ENCODE results near the gene FOXP4. TPM values are rescaled to one million over a fixed set of nuclear protein-coding genes. Genes with fewer than 3 reads are reported as not detected.

Gene FOXP4
- total and polyA plus RNA-seq, 4 donors = 2.5 to 16.0 (median 4.3) TPM

DNA sequence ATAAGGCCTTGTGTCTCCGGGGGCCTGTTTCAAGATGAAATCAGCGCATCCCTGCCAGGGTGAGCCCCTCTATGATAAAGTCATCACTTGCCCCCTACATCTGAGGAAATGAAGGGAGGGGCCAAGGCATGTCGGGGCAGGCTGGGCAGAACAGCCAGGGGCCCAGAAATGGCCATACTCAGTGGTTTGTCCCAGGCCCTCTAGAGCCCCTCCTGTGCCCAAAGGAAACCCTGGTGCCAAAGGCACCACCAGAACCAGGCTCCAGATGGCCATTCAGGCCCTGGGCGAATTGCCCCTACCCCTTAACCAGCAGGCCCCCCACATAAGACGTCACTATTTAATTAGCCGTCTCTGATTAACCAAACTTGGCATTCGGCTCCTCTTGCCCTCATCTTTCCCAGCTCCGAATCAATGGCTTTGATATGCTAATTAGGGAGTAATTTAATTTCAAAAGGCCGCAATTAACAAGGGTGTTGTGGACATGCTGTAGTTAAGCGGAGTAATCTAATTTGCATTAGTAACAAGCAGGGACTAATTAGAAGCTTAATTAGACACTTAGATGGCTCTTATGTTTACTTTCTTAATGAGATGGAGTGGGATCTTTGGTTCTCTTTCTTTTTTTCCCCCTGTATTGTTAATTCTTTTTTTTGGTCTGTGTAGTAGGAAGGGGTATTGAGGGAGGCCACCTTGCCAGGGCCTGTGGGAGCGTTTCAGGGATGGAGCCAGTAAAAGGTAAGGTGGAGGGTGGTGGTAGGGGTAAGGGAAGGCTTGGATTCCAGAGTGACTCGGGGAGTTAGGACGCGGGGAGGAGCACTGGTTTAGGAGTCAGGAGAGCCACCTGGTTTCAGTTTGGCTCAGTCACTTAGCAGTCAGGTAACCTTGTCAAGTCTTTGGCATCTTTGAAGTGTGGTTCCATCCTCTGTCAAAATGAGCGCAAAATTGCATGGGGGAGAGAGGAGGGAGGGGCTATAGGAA is 9.4 kb downstream of the FOXP4 start:
- TF ChIP-seq FOXA1 (IDR thresholded peaks at IDR 0.05) = no peak
- TF ChIP-seq, protein P1, sequence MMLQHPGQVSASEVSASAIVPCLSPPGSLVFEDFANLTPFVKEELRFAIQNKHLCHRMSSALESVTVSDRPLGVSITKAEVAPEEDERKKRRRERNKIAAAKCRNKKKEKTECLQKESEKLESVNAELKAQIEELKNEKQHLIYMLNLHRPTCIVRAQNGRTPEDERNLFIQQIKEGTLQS (IDR thresholded peaks at IDR 0.05) = no peak
- TF ChIP-seq JUND (IDR thresholded peaks at IDR 0.05) = no peak
- no peak for TF ChIP-seq HNF4G (IDR thresholded peaks at IDR 0.05)
- TF ChIP-seq NR2F2 (IDR thresholded peaks at IDR 0.05) = no peak
- TF ChIP-seq EGR1 (IDR thresholded peaks at IDR 0.05; ENCODE audit: low read depth in 2 of 2) = no peak
- TF ChIP-seq, protein P2, sequence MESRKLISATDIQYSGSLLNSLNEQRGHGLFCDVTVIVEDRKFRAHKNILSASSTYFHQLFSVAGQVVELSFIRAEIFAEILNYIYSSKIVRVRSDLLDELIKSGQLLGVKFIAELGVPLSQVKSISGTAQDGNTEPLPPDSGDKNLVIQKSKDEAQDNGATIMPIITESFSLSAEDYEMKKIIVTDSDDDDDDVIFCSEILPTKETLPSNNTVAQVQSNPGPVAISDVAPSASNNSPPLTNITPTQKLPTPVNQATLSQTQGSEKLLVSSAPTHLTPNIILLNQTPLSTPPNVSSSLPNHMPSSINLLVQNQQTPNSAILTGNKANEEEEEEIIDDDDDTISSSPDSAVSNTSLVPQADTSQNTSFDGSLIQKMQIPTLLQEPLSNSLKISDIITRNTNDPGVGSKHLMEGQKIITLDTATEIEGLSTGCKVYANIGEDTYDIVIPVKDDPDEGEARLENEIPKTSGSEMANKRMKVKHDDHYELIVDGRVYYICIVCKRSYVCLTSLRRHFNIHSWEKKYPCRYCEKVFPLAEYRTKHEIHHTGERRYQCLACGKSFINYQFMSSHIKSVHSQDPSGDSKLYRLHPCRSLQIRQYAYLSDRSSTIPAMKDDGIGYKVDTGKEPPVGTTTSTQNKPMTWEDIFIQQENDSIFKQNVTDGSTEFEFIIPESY (IDR thresholded peaks at IDR 0.05) = no peak
- no peak for TF ChIP-seq TAF1 (conservative IDR thresholded peaks at IDR 0.05)
- no peak for TF ChIP-seq HNF4A (conservative IDR thresholded peaks at IDR 0.05)
- TF ChIP-seq GABPA (IDR thresholded peaks at IDR 0.05 in 1 of 2, conservative IDR thresholded peaks at IDR 0.05 in 1 of 2) = no peak
- no peak overlapping the region for H3K27ac ChIP-seq (ENCODE audit: low read depth in 1 of 2, low read length in 2 of 2)
- H3K9ac ChIP-seq (ENCODE audit: low read depth in 1 of 2, low read length in 2 of 2) = no peak overlapping the region
- H3K36me3 ChIP-seq (ENCODE audit: control insufficient read depth in 4 of 4, insufficient read depth in 3 of 4, low read depth in 1 of 4, low read length in 3 of 4) = peaks cover 0 to 2% (median 0%) of the 10 kb centered on the region in 4 donors
- H3K9me3 ChIP-seq (ENCODE audit: control insufficient read depth in 4 of 4, low read length in 3 of 4) = no peaks in the 10 kb centered on the region
- peaks cover 5 to 47% (median 27%) of the 10 kb centered on the region in 4 donors for H3K4me1 ChIP-seq (ENCODE audit: control insufficient read depth in 4 of 4, insufficient read depth in 4 of 4, low read length in 3 of 4)
- no peaks in the 10 kb centered on the region for H3K27me3 ChIP-seq (ENCODE audit: control insufficient read depth in 4 of 4, insufficient read depth in 4 of 4, low read length in 3 of 4)
- H3K4me3 ChIP-seq (ENCODE audit: low read depth in 1 of 3, low read length in 3 of 3) = no peak overlapping the region
- WGBS = 93% methylated on average over 15 of the region's 15 CpGs
- no peak for DNase-seq (ENCODE audit: low spot score)

DNA sequence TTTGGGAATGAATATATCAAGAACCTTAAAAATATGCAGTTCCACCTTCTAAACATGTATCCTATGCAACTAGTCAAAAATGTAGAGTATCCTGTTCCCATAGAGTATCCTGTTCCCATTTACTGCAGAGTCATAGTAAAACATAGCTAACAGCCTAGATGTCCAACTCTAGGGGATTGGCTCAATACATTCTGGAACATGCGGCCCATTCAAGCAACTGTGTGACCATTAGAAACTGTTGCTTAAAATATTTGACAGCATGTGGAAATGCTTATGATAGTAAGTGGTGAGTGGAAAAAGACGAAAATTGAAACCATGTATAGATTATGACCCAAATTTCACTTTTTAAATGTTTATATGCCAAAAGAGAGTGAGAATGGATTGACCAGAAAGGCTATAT is 11.2 kb downstream of the FOXP4 start:
- Histone ChIP-seq H3K9me3 (ENCODE audit: control insufficient read depth in 4 of 4, low read length in 3 of 4) (no peaks in the 10 kb centered on the region), H3K4me3 (ENCODE audit: low read depth in 1 of 3, low read length in 3 of 3) (no peak overlapping the region), H3K4me1 (ENCODE audit: control insufficient read depth in 4 of 4, insufficient read depth in 4 of 4, low read length in 3 of 4) (peaks cover 8 to 42% (median 25%) of the 10 kb centered on the region in 4 donors)

More for the DNA sequence above, 11.2 kb downstream of the FOXP4 start:
- 97% methylated on average over 2 of the region's 2 CpGs for WGBS
- Histone ChIP-seq H3K27ac (ENCODE audit: low read depth in 1 of 2, low read length in 2 of 2) (no peak overlapping the region), H3K36me3 (ENCODE audit: control insufficient read depth in 4 of 4, insufficient read depth in 3 of 4, low read depth in 1 of 4, low read length in 3 of 4) (no peaks in the 10 kb centered on the region), H3K9ac (ENCODE audit: low read depth in 1 of 2, low read length in 2 of 2) (no peak overlapping the region), H3K27me3 (ENCODE audit: control insufficient read depth in 4 of 4, insufficient read depth in 4 of 4, low read length in 3 of 4) (no peaks in the 10 kb centered on the region)
- DNase-seq (ENCODE audit: low spot score) = no peak
- TF ChIP-seq, protein P3, sequence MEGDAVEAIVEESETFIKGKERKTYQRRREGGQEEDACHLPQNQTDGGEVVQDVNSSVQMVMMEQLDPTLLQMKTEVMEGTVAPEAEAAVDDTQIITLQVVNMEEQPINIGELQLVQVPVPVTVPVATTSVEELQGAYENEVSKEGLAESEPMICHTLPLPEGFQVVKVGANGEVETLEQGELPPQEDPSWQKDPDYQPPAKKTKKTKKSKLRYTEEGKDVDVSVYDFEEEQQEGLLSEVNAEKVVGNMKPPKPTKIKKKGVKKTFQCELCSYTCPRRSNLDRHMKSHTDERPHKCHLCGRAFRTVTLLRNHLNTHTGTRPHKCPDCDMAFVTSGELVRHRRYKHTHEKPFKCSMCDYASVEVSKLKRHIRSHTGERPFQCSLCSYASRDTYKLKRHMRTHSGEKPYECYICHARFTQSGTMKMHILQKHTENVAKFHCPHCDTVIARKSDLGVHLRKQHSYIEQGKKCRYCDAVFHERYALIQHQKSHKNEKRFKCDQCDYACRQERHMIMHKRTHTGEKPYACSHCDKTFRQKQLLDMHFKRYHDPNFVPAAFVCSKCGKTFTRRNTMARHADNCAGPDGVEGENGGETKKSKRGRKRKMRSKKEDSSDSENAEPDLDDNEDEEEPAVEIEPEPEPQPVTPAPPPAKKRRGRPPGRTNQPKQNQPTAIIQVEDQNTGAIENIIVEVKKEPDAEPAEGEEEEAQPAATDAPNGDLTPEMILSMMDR (IDR thresholded peaks at IDR 0.05; ENCODE audit: low read depth, low read length, missing input control) = no peak
- no peak for TF ChIP-seq YY1 (IDR thresholded peaks at IDR 0.05)
- TF ChIP-seq, protein P2 (IDR thresholded peaks at IDR 0.05) = no peak
- TF ChIP-seq TAF1 (conservative IDR thresholded peaks at IDR 0.05) = no peak
- no peak for TF ChIP-seq FOXA1 (IDR thresholded peaks at IDR 0.05)
- TF ChIP-seq, protein P1 (IDR thresholded peaks at IDR 0.05) = no peak
- no peak for TF ChIP-seq GABPA (IDR thresholded peaks at IDR 0.05 in 1 of 2, conservative IDR thresholded peaks at IDR 0.05 in 1 of 2)
- TF ChIP-seq RXRA (IDR thresholded peaks at IDR 0.05) = no peak
- TF ChIP-seq HNF4G (IDR thresholded peaks at IDR 0.05) = no peak
- TF ChIP-seq, protein P4, sequence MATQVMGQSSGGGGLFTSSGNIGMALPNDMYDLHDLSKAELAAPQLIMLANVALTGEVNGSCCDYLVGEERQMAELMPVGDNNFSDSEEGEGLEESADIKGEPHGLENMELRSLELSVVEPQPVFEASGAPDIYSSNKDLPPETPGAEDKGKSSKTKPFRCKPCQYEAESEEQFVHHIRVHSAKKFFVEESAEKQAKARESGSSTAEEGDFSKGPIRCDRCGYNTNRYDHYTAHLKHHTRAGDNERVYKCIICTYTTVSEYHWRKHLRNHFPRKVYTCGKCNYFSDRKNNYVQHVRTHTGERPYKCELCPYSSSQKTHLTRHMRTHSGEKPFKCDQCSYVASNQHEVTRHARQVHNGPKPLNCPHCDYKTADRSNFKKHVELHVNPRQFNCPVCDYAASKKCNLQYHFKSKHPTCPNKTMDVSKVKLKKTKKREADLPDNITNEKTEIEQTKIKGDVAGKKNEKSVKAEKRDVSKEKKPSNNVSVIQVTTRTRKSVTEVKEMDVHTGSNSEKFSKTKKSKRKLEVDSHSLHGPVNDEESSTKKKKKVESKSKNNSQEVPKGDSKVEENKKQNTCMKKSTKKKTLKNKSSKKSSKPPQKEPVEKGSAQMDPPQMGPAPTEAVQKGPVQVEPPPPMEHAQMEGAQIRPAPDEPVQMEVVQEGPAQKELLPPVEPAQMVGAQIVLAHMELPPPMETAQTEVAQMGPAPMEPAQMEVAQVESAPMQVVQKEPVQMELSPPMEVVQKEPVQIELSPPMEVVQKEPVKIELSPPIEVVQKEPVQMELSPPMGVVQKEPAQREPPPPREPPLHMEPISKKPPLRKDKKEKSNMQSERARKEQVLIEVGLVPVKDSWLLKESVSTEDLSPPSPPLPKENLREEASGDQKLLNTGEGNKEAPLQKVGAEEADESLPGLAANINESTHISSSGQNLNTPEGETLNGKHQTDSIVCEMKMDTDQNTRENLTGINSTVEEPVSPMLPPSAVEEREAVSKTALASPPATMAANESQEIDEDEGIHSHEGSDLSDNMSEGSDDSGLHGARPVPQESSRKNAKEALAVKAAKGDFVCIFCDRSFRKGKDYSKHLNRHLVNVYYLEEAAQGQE (IDR thresholded peaks at IDR 0.05) = no peak
- TF ChIP-seq, protein P5, sequence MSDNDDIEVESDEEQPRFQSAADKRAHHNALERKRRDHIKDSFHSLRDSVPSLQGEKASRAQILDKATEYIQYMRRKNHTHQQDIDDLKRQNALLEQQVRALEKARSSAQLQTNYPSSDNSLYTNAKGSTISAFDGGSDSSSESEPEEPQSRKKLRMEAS (IDR thresholded peaks at IDR 0.05) = no peak
- TF ChIP-seq EGR1 (IDR thresholded peaks at IDR 0.05; ENCODE audit: low read depth in 2 of 2) = no peak
- TF ChIP-seq FOXA2 (IDR thresholded peaks at IDR 0.05) = no peak
- TF ChIP-seq HNF4A (conservative IDR thresholded peaks at IDR 0.05) = no peak
- no peak for TF ChIP-seq NR2F2 (IDR thresholded peaks at IDR 0.05)
- TF ChIP-seq RAD21 (IDR thresholded peaks at IDR 0.05) = no peak

Measured in liver (tissue), 9 donors.